ENCODE results near the gene ARMC12.

DNA sequence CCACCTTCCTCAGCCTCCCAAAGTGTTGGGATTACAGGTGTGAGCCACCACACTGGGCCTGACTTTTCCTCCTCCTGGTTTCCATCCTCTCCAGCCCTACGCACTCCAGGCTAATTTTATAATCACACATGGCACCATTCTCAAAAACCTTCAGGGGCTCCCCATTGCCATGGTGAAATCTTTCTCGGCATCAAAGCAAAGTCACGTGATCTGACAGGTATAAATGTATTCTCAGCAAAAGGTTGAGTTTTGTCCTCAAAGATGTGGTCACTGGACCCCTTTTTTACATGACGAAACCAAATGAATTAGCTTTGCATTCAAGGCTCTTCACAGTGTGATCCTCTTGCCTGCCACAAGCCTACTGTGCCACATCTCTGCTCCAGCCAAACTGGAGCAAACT, 15.5 kb downstream of the ARMC12 start:
- TF ChIP-seq POLR2A (IDR thresholded peaks at IDR 0.05), result no peak
- TF ChIP-seq, protein P1, sequence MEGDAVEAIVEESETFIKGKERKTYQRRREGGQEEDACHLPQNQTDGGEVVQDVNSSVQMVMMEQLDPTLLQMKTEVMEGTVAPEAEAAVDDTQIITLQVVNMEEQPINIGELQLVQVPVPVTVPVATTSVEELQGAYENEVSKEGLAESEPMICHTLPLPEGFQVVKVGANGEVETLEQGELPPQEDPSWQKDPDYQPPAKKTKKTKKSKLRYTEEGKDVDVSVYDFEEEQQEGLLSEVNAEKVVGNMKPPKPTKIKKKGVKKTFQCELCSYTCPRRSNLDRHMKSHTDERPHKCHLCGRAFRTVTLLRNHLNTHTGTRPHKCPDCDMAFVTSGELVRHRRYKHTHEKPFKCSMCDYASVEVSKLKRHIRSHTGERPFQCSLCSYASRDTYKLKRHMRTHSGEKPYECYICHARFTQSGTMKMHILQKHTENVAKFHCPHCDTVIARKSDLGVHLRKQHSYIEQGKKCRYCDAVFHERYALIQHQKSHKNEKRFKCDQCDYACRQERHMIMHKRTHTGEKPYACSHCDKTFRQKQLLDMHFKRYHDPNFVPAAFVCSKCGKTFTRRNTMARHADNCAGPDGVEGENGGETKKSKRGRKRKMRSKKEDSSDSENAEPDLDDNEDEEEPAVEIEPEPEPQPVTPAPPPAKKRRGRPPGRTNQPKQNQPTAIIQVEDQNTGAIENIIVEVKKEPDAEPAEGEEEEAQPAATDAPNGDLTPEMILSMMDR (IDR thresholded peaks at IDR 0.05 in 4 of 5, conservative IDR thresholded peaks at IDR 0.05 in 1 of 5), result no peak

Measured in gastrocnemius medialis (tissue), 4 donors.